GM23248 (cell line): ENCODE data around the gene NUP160.

Experiments used
- EZH2 ChIP-seq: fragments of 200-600 bp; sonication (generic); IDR thresholded peaks from 2 replicates; pipeline ENCODE4 v1.6.1; 2018; ENCODE audit warnings: antibody characterized with exemption, mild to moderate bottlenecking; ENCODE audit not compliant: insufficient read depth, poor library complexity, severe bottlenecking
- EZH2phosphoT487 ChIP-seq: fragments of 200-600 bp; sonication (generic); IDR thresholded peaks from 2 replicates; pipeline ENCODE4 v1.6.1; 2018; ENCODE audit warnings: antibody characterized with exemption, moderate library complexity, mild to moderate bottlenecking, low read depth; ENCODE audit not compliant: insufficient read depth

DNA sequence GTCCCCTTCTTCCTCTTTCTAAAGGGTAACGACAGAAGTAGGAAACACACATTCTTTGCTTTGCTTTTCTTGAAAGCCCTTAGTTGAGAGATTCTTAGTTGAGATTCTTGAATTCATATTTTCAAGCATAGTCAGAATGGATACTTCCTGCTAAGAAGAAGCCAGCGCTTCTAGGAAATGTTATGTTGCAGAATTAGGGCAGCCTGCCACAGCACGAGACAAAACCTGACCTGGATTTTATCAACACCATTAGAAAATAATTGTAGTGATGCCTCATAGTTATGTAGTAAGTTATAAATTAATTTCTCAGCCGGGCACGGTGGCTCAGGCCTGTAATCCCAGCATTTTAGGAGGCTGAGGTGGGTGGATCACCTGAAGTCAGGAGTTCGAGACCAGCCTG lies 37.9 kb upstream of the NUP160 start:
- TF ChIP-seq EZH2, result no peak
- TF ChIP-seq EZH2phosphoT487, result no peak
